HL-60/S4 (cell line): ENCODE results near the gene TXNDC15.

Experiments
- in situ Hi-C: fragments of 300-500 bp; cut with MboI; formaldehyde crosslinking; loops from 2 replicates; pipeline ENCODE4 v1.14.3; 2022; ENCODE audit warnings: low sequenced_read_pairs

Gene TXNDC15

GRCh38 chr5:134917070-134917815 is 43.1 kb downstream of the TXNDC15 start:
- in situ Hi-C loops, result no loop called here

GRCh38 chr5:134918861-134919260 is 44.7 kb downstream of the TXNDC15 start:
- in situ Hi-C loops, result no loop called here

- in situ Hi-C loops, result no loop called here
Observed at GRCh38 chr5:134920848-134921575, 46.8 kb downstream of the TXNDC15 start.

GRCh38 chr5:134932508-134932907 is 58.3 kb downstream of the TXNDC15 start:
- in situ Hi-C loops, result no loop called here

GRCh38 chr5:134934202-134934601 is 60.0 kb downstream of the TXNDC15 start:
- in situ Hi-C loops, result no loop called here

- in situ Hi-C loops, result no loop called here
Observed at GRCh38 chr5:134935711-134936602, 61.8 kb downstream of the TXNDC15 start.

GRCh38 chr5:134937526-134937925 is 63.4 kb downstream of the TXNDC15 start:
- in situ Hi-C loops, result no loop called here

GRCh38 chr5:134938030-134938429 is 63.9 kb downstream of the TXNDC15 start:
- in situ Hi-C loops, result no loop called here

- in situ Hi-C loops, result no loop called here
Observed at GRCh38 chr5:134939500-134939899, 65.3 kb downstream of the TXNDC15 start.

GRCh38 chr5:134943547-134943946 is 69.4 kb downstream of the TXNDC15 start:
- in situ Hi-C loops, result no loop called here

- in situ Hi-C loops, result no loop called here
Observed at GRCh38 chr5:134944630-134945029, 70.5 kb downstream of the TXNDC15 start.

GRCh38 chr5:134945041-134945440 is 70.9 kb downstream of the TXNDC15 start:
- in situ Hi-C loops, result no loop called here

GRCh38 chr5:134948911-134949310 is 74.7 kb downstream of the TXNDC15 start:
- in situ Hi-C loops, result no loop called here

- in situ Hi-C loops, result no loop called here
Observed at GRCh38 chr5:134949316-134949715, 75.1 kb downstream of the TXNDC15 start.
